NB4 (cell line): ENCODE measurements around the gene IRS1.

Source experiments
- DNase-seq: peaks from one replicate; pipeline ENCODE4 v3.0.0; 2010; ENCODE audit warnings: low read depth
- H3K4me3 ChIP-seq: one replicate; pipeline ENCODE4 v1.5.1; 2011; ENCODE audit warnings: mild to moderate bottlenecking, low read depth, low read length, moderate library complexity
- CTCF ChIP-seq: IDR thresholded peaks from one replicate; pipeline ENCODE4 v1.5.1; 2012; ENCODE audit warnings: low read depth, low read length
- MAX ChIP-seq: IDR thresholded peaks from 2 replicates; pipeline ENCODE4 v1.6.1; 2011; ENCODE audit warnings: low read depth, low read length
- MYC ChIP-seq: IDR thresholded peaks from 2 replicates; pipeline ENCODE4 v1.6.1; 2011; ENCODE audit warnings: low read depth, low read length
- POLR2A ChIP-seq: IDR thresholded peaks from 2 replicates; pipeline ENCODE4 v1.6.1; 2011; ENCODE audit warnings: mild to moderate bottlenecking; ENCODE audit not compliant: insufficient read length; ENCODE audit errors: extremely low read depth

IRS1 gene

GRCh38 chr2:226796840-226797288 is 2.8 kb downstream of the IRS1 start:
- DNase-seq: peak; percentile 26
- H3K4me3 ChIP-seq: no peak overlapping the region
- peak; percentile 10 for TF ChIP-seq CTCF
- TF ChIP-seq MAX: no peak

- DNase-seq: no peak
- no peak for TF ChIP-seq CTCF
- no peak for TF ChIP-seq POLR2A
- TF ChIP-seq MAX: no peak
- TF ChIP-seq MYC: no peak
- H3K4me3 ChIP-seq: no peak overlapping the region
Measured at GRCh38 chr2:226796012-226796839, 3.4 kb downstream of the IRS1 start.

GRCh38 chr2:226795281-226796011 is 4.2 kb downstream of the IRS1 start:
- DNase-seq: no peak
- no peak overlapping the region for H3K4me3 ChIP-seq
- TF ChIP-seq POLR2A (no peak), MYC (no peak), MAX (no peak), CTCF (no peak)

- no peak for DNase-seq
- H3K4me3 ChIP-seq: peak overlapping the region; percentile 50
- TF ChIP-seq MAX (no peak), POLR2A (no peak), MYC (no peak), CTCF (no peak)
Measured at GRCh38 chr2:226794751-226795171, 4.9 kb downstream of the IRS1 start.

- DNase-seq: peak; percentile 22
- peak overlapping the region; percentile 50 for H3K4me3 ChIP-seq
- TF ChIP-seq CTCF (no peak), POLR2A (no peak), MAX (no peak), MYC (no peak)
Measured at GRCh38 chr2:226794196-226794661, 5.4 kb downstream of the IRS1 start.
